Stimulated activated naive CD8-positive, alpha-beta T cell treated with anti-CD3 and anti-CD28 coated beads, Interleukin-15, amount 100 ng/mL, for 72 hours (primary cell): ENCODE results near the gene C4B.
"Not testable (repeated sequence)": the region's sequence is repeated elsewhere in the genome, so short reads cannot be mapped to it uniquely, and the experiment has no call there.

Experiments
- ATAC-seq: fragments of 150-1000 bp; cut with Tn5 transposase; 2 replicates; pipeline ENCODE4 v1.10.0; 2021; ENCODE audit warnings: mild to moderate bottlenecking, moderate library complexity
- DNase-seq, 2 donors: peaks; one replicate each; pipeline ENCODE4 v3.0.0; 2021 to 2022
- H3K27ac Mint-ChIP-seq, 2 donors: one replicate each; pipeline ENCODE4 v1.8.0; 2022; ENCODE audit warnings: mild to moderate bottlenecking in 2 of 2, mixed read lengths in 2 of 2, moderate library complexity in 2 of 2
- H3K27me3 Mint-ChIP-seq: one replicate; pipeline ENCODE4 v1.8.0; 2022; ENCODE audit warnings: mixed read lengths
- H3K4me1 Mint-ChIP-seq: one replicate; pipeline ENCODE4 v1.8.0; 2022; ENCODE audit warnings: mild to moderate bottlenecking, mixed read lengths
- H3K4me3 Mint-ChIP-seq, 2 donors: one replicate each; pipeline ENCODE4 v1.8.0; 2022; ENCODE audit warnings: mild to moderate bottlenecking in 2 of 2, mixed read lengths in 2 of 2, moderate library complexity in 1 of 2
- H3K9me3 Mint-ChIP-seq, 2 donors: one replicate each; pipeline ENCODE4 v1.8.0; 2022; ENCODE audit warnings: mixed read lengths in 2 of 2

C4B gene

GRCh38 chr6:32014547-32014946, at the start of gene C4B:
Gene C4B, plus strand, starts transcription at chr6:32014795. Its CDS starts 51 bp downstream, at chr6:32014846.
- H3K4me3 Mint-ChIP-seq, ATAC-seq, DNase-seq, H3K27me3 Mint-ChIP-seq, H3K27ac Mint-ChIP-seq, H3K4me1 Mint-ChIP-seq, H3K9me3 Mint-ChIP-seq: not testable (repeated sequence)

- ATAC-seq (no peak), DNase-seq (no peak)
- Mint-ChIP-seq H3K27ac (no peak overlapping the region), H3K9me3 (no peaks in the 10 kb centered on the region), H3K4me3 (no peak overlapping the region), H3K4me1 (peaks cover 54% of the 10 kb centered on the region), H3K27me3 (no peaks in the 10 kb centered on the region)
These were observed 48.9 kb upstream of the C4B start for GRCh38 chr6:31965700-31966099.

GRCh38 chr6:31966506-31966905, 48.1 kb upstream of the C4B start:
- DNase-seq = no peak
- peak overlapping the region in 1 of 2 donors; percentile 76 for H3K27ac Mint-ChIP-seq
- peaks cover 53% of the 10 kb centered on the region for H3K4me1 Mint-ChIP-seq
- H3K9me3 Mint-ChIP-seq = no peaks in the 10 kb centered on the region
- H3K27me3 Mint-ChIP-seq = no peaks in the 10 kb centered on the region
- no peak for ATAC-seq
- H3K4me3 Mint-ChIP-seq = no peak overlapping the region

GRCh38 chr6:31966997-31967925, 47.3 kb upstream of the C4B start:
- no peaks in the 10 kb centered on the region for H3K27me3 Mint-ChIP-seq
- DNase-seq = no peak
- peaks cover 45% of the 10 kb centered on the region for H3K4me1 Mint-ChIP-seq
- H3K4me3 Mint-ChIP-seq = no peak overlapping the region
- H3K9me3 Mint-ChIP-seq = no peaks in the 10 kb centered on the region
- no peak for ATAC-seq
- H3K27ac Mint-ChIP-seq = peak overlapping the region; percentile 75 to 76

- peak overlapping the region; percentile 75 to 85 for H3K27ac Mint-ChIP-seq
- ATAC-seq (no peak), DNase-seq (no peak)
- H3K4me3 Mint-ChIP-seq = no peak overlapping the region
- H3K9me3 Mint-ChIP-seq = no peaks in the 10 kb centered on the region
- no peaks in the 10 kb centered on the region for H3K27me3 Mint-ChIP-seq
- peaks cover 47% of the 10 kb centered on the region for H3K4me1 Mint-ChIP-seq
These were observed 46.7 kb upstream of the C4B start for GRCh38 chr6:31967926-31968320.

GRCh38 chr6:31968326-31968725, 46.3 kb upstream of the C4B start:
- no peaks in the 10 kb centered on the region for H3K27me3 Mint-ChIP-seq
- no peak overlapping the region for H3K4me3 Mint-ChIP-seq
- no peak overlapping the region for H3K27ac Mint-ChIP-seq
- no peak for ATAC-seq
- no peak for DNase-seq
- peaks cover 48% of the 10 kb centered on the region for H3K4me1 Mint-ChIP-seq
- no peaks in the 10 kb centered on the region for H3K9me3 Mint-ChIP-seq

- Mint-ChIP-seq H3K4me1 (peaks cover 55% of the 10 kb centered on the region), H3K27me3 (no peaks in the 10 kb centered on the region), H3K4me3 (peak overlapping the region in 1 of 2 donors; percentile 78), H3K9me3 (no peaks in the 10 kb centered on the region), H3K27ac (no peak overlapping the region)
- ATAC-seq (no peak), DNase-seq (no peak)
These were observed 45.5 kb upstream of the C4B start for GRCh38 chr6:31968791-31969711.

- Mint-ChIP-seq H3K9me3 (no peaks in the 10 kb centered on the region), H3K27me3 (no peaks in the 10 kb centered on the region), H3K4me3 (peak overlapping the region; percentile 78 to 87), H3K4me1 (peaks cover 58% of the 10 kb centered on the region), H3K27ac (peak overlapping the region; percentile 63 to 100)
- DNase-seq (no peak), ATAC-seq (no peak)
These were observed 44.6 kb upstream of the C4B start for GRCh38 chr6:31969712-31970603.

GRCh38 chr6:31970604-31971271, 43.9 kb upstream of the C4B start:
- ATAC-seq = no peak
- H3K4me3 Mint-ChIP-seq = peak overlapping the region; percentile 78 to 87

GRCh38 chr6:31971279-31971992, 43.2 kb upstream of the C4B start:
- no peaks in the 10 kb centered on the region for H3K9me3 Mint-ChIP-seq
- H3K27me3 Mint-ChIP-seq = no peaks in the 10 kb centered on the region
- peak overlapping the region; percentile 78 to 87 for H3K4me3 Mint-ChIP-seq
- H3K27ac Mint-ChIP-seq = peak overlapping the region; percentile 100
- no peak for DNase-seq
- ATAC-seq = peak; percentile 16
- peaks cover 58% of the 10 kb centered on the region for H3K4me1 Mint-ChIP-seq

More at GRCh38 chr6:31970604-31971271, 43.9 kb upstream of the C4B start:
- Mint-ChIP-seq H3K27me3 (no peaks in the 10 kb centered on the region), H3K9me3 (no peaks in the 10 kb centered on the region), H3K4me1 (peaks cover 58% of the 10 kb centered on the region), H3K27ac (peak overlapping the region; percentile 100)
- no peak for DNase-seq

GRCh38 chr6:31971993-31972708, 42.4 kb upstream of the C4B start, which contains the start of gene DXO:
Gene DXO, minus strand, starts transcription at chr6:31972138. Its CDS starts 463 bp downstream, at chr6:31971675.
- H3K4me3 Mint-ChIP-seq = peak within 1 kb of the TSS; percentile 78 to 87
- H3K27me3 Mint-ChIP-seq = no peaks in the 10 kb centered on the region
- DNase-seq = peak; percentile 99 to 100
- H3K27ac Mint-ChIP-seq = peak within 1 kb of the TSS; percentile 100
- peaks cover 55% of the 10 kb centered on the region for H3K4me1 Mint-ChIP-seq
- no peaks in the 10 kb centered on the region for H3K9me3 Mint-ChIP-seq
- ATAC-seq = peak; percentile 97

GRCh38 chr6:31972709-31973350, 41.8 kb upstream of the C4B start:
- no peak for DNase-seq
- peak overlapping the region; percentile 100 for H3K27ac Mint-ChIP-seq

GRCh38 chr6:31976065-31976464, 38.5 kb upstream of the C4B start:
- H3K27me3 Mint-ChIP-seq, ATAC-seq, DNase-seq, H3K9me3 Mint-ChIP-seq, H3K27ac Mint-ChIP-seq, H3K4me3 Mint-ChIP-seq: not testable (repeated sequence)
- peaks cover 33% of the 10 kb centered on the region for H3K4me1 Mint-ChIP-seq

More at GRCh38 chr6:31972709-31973350, 41.8 kb upstream of the C4B start:
- no peaks in the 10 kb centered on the region for H3K27me3 Mint-ChIP-seq
- peak overlapping the region; percentile 78 to 87 for H3K4me3 Mint-ChIP-seq
- H3K9me3 Mint-ChIP-seq = no peaks in the 10 kb centered on the region
- H3K4me1 Mint-ChIP-seq = peaks cover 49% of the 10 kb centered on the region
- ATAC-seq = no peak
